Natural killer cell (primary cell): ENCODE data around the gene POLR2F. TPM values are rescaled to one million over a fixed set of nuclear protein-coding genes. Genes with fewer than 3 reads are reported as not detected.

ENCODE experiments used
- ATAC-seq, 3 donors: fragments of 150-1000 bp in 2 of 3; fragments of 200-7000 bp in 1 of 3; cut with Tn5 transposase; 1 replicate in 1 of 3; 2 replicates in 2 of 3; pipeline ENCODE4 v1.10.0; 2021; ENCODE audit warnings: mild to moderate bottlenecking in 2 of 3, moderate library complexity in 2 of 3
- DNase-seq, 2 donors: peaks; one replicate each; pipeline versions ENCODE4 v3.0.0 to v3.0.0-alpha.2; 2013 to 2021; ENCODE audit warnings: mixed read lengths in 1 of 2
- H3K27ac ChIP-seq: one replicate; pipeline ENCODE4 v1.5.1; 2013; ENCODE audit warnings: mild to moderate bottlenecking, low read length
- H3K27me3 ChIP-seq: one replicate; pipeline ENCODE4 v1.6.1; 2013; ENCODE audit warnings: low read length; ENCODE audit not compliant: control insufficient read depth, insufficient read depth
- H3K36me3 ChIP-seq: one replicate; pipeline ENCODE4 v1.6.1; 2013; ENCODE audit warnings: low read length; ENCODE audit not compliant: control insufficient read depth, insufficient read depth
- H3K4me1 ChIP-seq: one replicate; pipeline ENCODE4 v1.6.1; 2013; ENCODE audit warnings: low read length; ENCODE audit not compliant: control insufficient read depth, insufficient read depth
- H3K4me3 ChIP-seq: one replicate; pipeline ENCODE4 v1.5.1; 2013; ENCODE audit warnings: low read length
- H3K9me3 ChIP-seq: one replicate; pipeline ENCODE4 v1.6.1; 2013; ENCODE audit warnings: low read length; ENCODE audit not compliant: control insufficient read depth, insufficient read depth
- H3K27ac Mint-ChIP-seq, 2 donors: one replicate each; pipeline ENCODE4 v1.8.0; 2022; ENCODE audit warnings: mild to moderate bottlenecking in 2 of 2, mixed read lengths in 2 of 2, moderate library complexity in 1 of 2
- H3K27me3 Mint-ChIP-seq, 2 donors: one replicate each; pipeline ENCODE4 v1.8.0; 2022; ENCODE audit warnings: low read depth in 2 of 2, mixed read lengths in 2 of 2
- H3K36me3 Mint-ChIP-seq: one replicate; pipeline ENCODE4 v1.8.0; 2022; ENCODE audit warnings: mixed read lengths
- H3K4me1 Mint-ChIP-seq, 2 donors: one replicate each; pipeline ENCODE4 v1.8.0; 2022; ENCODE audit warnings: mixed read lengths in 2 of 2
- H3K4me3 Mint-ChIP-seq: one replicate; pipeline ENCODE4 v1.8.0; 2022; ENCODE audit warnings: mild to moderate bottlenecking, moderate library complexity, mixed read lengths
- H3K9me3 Mint-ChIP-seq, 2 donors: one replicate each; pipeline ENCODE4 v1.8.0; 2022; ENCODE audit warnings: mixed read lengths in 2 of 2
- CTCF ChIP-seq: fragments of 200-600 bp; IDR thresholded peaks from one replicate; pipeline ENCODE4 v1.8.0; 2022; ENCODE audit warnings: antibody characterized with exemption
- WGBS: methylation state at CpG from one replicate; pipeline ENCODE4 v1.1.7; 2013; ENCODE audit warnings: missing lambda C conversion rate; ENCODE audit not compliant: insufficient coverage; 5-methylcytosine and 5-hydroxymethylcytosine counted together
- intact Hi-C: fragments of 100-400 bp; cut with micrococcal nuclease; formaldehyde crosslinking; loops from one replicate; pipeline ENCODE4 v1.14.2; 2022
- total RNA-seq, 4 donors: library from RNA; stranded (reverse); fragments of 120-200 nt in 1 of 4; gene quantifications; one replicate each; pipeline versions ENCODE4 v1.2.3 to v1.2.4, GENCODE V29; 2013 to 2022

Gene POLR2F
- total RNA-seq, 3 donors from 2014 or later (not counting 1 experiment from before 2014, with no cell fraction given), result 38.7 to 40.6 (median 38.8) TPM

GRCh38 chr22:37967147-37967546 lies 13.6 kb downstream of the POLR2F start:
- peaks cover 11 to 26% of the 10 kb centered on the region in 2 donors for H3K4me1 Mint-ChIP-seq
- no peak overlapping the region for H3K4me3 ChIP-seq
- 89% methylated on average over 1 of the region's 1 CpG for WGBS
- H3K9me3 Mint-ChIP-seq, result no peaks in the 10 kb centered on the region
- H3K27me3 Mint-ChIP-seq, result no peaks in the 10 kb centered on the region
- H3K4me1 ChIP-seq, result peaks cover 4% of the 10 kb centered on the region
- intact Hi-C loops, result no loop called here
- ATAC-seq (no peak), DNase-seq (no peak)
- H3K36me3 Mint-ChIP-seq, result no peaks in the 10 kb centered on the region
- H3K27me3 ChIP-seq, result no peaks in the 10 kb centered on the region
- no peak for TF ChIP-seq CTCF
- no peak overlapping the region for H3K4me3 Mint-ChIP-seq
- H3K27ac Mint-ChIP-seq, result no peak overlapping the region
- peaks cover 40% of the 10 kb centered on the region for H3K36me3 ChIP-seq
- H3K9me3 ChIP-seq, result no peaks in the 10 kb centered on the region
- H3K27ac ChIP-seq, result no peak overlapping the region

- Histone ChIP-seq H3K9me3 (no peaks in the 10 kb centered on the region), H3K4me3 (no peak overlapping the region), H3K27me3 (no peaks in the 10 kb centered on the region), H3K27ac (no peak overlapping the region), H3K36me3 (peaks cover 37% of the 10 kb centered on the region), H3K4me1 (peaks cover 4% of the 10 kb centered on the region)
- intact Hi-C loops, result no loop called here
- ATAC-seq (no peak), DNase-seq (no peak)
- 93% methylated on average over 13 of the region's 14 CpGs for WGBS
- Mint-ChIP-seq H3K36me3 (no peaks in the 10 kb centered on the region), H3K4me3 (no peak overlapping the region), H3K27me3 (no peaks in the 10 kb centered on the region), H3K27ac (no peak overlapping the region), H3K9me3 (no peaks in the 10 kb centered on the region), H3K4me1 (peaks cover 11 to 26% of the 10 kb centered on the region in 2 donors)
- TF ChIP-seq CTCF, result no peak
Measured at GRCh38 chr22:37967637-37968451, 14.3 kb downstream of the POLR2F start.

GRCh38 chr22:37968452-37969251 lies 15.2 kb downstream of the POLR2F start:
- Histone ChIP-seq H3K4me3 (no peak overlapping the region), H3K4me1 (peaks cover 4% of the 10 kb centered on the region), H3K27me3 (no peaks in the 10 kb centered on the region), H3K27ac (no peak overlapping the region), H3K36me3 (peaks cover 35% of the 10 kb centered on the region), H3K9me3 (no peaks in the 10 kb centered on the region)
- WGBS, result 99% methylated on average over 4 of the region's 5 CpGs
- no peak for TF ChIP-seq CTCF
- no peaks in the 10 kb centered on the region for H3K36me3 Mint-ChIP-seq
- DNase-seq (no peak), ATAC-seq (no peak)
- no peaks in the 10 kb centered on the region for H3K27me3 Mint-ChIP-seq
- H3K27ac Mint-ChIP-seq, result no peak overlapping the region
- intact Hi-C loops, result no loop called here
- H3K4me1 Mint-ChIP-seq, result peaks cover 11 to 26% of the 10 kb centered on the region in 2 donors
- no peaks in the 10 kb centered on the region for H3K9me3 Mint-ChIP-seq
- H3K4me3 Mint-ChIP-seq, result no peak overlapping the region
